22Rv1 (cell line): ENCODE measurements around the gene SPOCK1.

Experiments used
- H3K27ac ChIP-seq: fragments of 450-650 bp; 2 replicates; pipeline ENCODE4 v1.5.1; 2017
- ZFX ChIP-seq: fragments of 450-650 bp; IDR thresholded peaks from 2 replicates; pipeline ENCODE4 v1.6.1; 2017; ENCODE audit warnings: antibody characterized with exemption, borderline replicate concordance
- TF ChIP-seq, protein P1 (sequence below): fragments of 450-650 bp; IDR thresholded peaks from 2 replicates; pipeline ENCODE4 v1.5.1; 2017; ENCODE audit warnings: mild to moderate bottlenecking

The SPOCK1 gene

DNA sequence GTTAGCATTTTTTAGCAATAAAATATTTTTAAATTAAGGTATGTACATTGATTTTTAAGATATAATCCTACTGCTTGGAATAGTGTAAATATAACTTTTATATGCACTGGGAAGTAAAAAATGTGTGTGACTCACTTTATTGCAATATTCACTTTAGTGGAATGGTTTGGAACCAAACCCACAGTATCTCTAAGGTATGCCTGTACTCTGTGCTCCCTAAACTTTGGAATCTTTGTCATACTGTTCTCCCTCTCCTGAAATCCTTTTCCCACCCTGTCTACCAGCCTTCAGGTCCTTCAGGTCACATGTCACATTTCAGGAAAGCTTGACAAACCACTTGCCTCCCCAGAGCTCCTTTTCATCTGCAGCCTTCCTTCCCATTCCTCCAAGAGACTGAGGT is 308.7 kb downstream of the SPOCK1 start:
- H3K27ac ChIP-seq, result no peak overlapping the region
- no peak for TF ChIP-seq ZFX
- TF ChIP-seq, protein P1, sequence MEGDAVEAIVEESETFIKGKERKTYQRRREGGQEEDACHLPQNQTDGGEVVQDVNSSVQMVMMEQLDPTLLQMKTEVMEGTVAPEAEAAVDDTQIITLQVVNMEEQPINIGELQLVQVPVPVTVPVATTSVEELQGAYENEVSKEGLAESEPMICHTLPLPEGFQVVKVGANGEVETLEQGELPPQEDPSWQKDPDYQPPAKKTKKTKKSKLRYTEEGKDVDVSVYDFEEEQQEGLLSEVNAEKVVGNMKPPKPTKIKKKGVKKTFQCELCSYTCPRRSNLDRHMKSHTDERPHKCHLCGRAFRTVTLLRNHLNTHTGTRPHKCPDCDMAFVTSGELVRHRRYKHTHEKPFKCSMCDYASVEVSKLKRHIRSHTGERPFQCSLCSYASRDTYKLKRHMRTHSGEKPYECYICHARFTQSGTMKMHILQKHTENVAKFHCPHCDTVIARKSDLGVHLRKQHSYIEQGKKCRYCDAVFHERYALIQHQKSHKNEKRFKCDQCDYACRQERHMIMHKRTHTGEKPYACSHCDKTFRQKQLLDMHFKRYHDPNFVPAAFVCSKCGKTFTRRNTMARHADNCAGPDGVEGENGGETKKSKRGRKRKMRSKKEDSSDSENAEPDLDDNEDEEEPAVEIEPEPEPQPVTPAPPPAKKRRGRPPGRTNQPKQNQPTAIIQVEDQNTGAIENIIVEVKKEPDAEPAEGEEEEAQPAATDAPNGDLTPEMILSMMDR, result no peak

DNA sequence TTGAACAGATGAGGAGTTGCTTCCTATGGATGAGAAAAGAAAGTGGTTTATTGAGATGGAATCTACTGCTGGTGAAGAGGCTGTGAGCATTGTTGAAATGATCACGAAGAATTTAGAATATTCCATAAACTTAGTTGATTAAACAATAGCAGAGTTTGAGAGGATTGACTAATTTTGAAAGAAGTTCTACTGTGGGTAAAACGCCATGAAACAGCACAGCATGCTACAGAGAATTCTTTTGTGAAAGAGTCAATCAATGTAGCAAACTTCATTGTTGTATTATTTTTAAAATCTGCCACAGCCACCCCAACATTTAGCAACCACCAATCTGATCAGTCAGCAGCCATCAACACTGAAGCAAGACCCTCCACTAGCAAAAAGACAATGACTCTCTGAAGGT is 309.1 kb downstream of the SPOCK1 start:
- H3K27ac ChIP-seq, result no peak overlapping the region

DNA sequence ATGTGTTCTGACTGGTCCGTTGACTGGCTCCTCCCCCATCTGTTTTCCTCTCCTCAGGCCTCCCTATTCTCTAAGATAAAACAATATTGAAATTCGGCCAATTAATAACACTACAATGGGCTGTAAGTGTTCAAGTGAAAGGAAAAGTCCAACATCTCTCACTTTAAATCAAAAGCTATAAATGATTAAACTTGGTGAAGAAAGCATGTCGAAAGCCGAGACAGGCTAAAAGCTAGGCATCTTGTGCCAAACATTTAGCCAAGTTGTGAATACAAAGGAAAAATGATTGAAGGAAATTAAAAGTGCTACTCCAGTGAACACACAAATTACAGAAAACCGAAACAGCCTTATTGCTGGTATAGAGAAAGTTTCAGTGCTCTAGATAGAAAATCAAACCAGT is 310.6 kb downstream of the SPOCK1 start:
- TF ChIP-seq ZFX, result no peak
- TF ChIP-seq, protein P1, result no peak
- H3K27ac ChIP-seq, result no peak overlapping the region

More for the DNA sequence above, 309.1 kb downstream of the SPOCK1 start:
- TF ChIP-seq ZFX, result no peak

DNA sequence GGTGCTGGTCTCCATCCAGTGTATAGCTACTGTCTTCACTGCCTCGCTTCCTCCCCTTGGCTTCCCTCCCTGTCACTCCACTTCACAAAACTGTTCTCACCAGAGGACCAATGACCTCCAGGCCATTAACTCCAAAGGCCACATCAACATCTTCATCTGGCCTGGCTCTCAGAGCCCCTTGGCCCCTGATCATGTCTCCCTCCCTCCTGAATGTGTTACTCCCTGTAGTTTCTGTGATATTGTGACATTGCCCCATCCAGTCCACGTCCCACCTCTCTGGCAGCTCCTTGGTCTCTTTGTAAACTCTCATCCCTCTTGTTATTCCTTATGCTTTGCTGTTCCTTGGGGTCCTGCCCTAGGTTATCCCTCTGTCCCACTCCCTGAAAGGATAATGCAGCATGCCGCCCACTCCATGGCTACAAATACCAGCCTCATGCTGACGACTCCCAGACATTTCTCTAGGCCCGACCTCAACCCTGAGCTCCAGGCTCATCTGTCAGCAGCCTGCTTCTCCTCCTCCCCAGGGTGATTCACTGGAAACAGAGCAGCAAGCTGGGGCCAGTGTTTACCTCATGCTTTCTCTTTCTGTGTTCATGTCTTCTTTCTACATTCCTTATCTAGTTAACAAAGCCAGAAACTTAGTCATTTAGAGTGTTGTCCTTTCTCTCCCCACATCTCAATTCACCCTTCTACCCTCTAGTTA is 312.2 kb downstream of the SPOCK1 start:
- H3K27ac ChIP-seq, result no peak overlapping the region
- TF ChIP-seq ZFX, result no peak
- TF ChIP-seq, protein P1, result no peak

DNA sequence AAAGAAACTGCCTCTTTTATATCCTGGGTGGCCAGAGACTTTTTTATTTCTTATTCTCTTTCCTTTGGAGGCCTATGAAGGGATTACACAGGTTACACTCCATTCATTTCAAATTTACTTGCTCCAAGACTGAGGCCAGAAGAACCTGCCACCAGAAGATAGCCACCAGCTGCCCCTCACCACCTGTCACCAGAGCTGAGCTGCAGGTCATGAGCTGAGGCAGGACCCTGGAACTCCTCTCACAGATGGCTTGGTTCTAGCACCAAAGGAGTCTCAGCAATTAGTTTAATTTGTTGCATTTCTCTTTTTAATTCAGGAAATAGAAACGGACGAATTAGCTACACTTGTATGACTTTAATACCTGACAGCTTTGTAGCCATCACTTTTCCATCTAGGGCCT is 313.9 kb downstream of the SPOCK1 start:
- H3K27ac ChIP-seq, result no peak overlapping the region
- TF ChIP-seq, protein P1, result no peak
- no peak for TF ChIP-seq ZFX

DNA sequence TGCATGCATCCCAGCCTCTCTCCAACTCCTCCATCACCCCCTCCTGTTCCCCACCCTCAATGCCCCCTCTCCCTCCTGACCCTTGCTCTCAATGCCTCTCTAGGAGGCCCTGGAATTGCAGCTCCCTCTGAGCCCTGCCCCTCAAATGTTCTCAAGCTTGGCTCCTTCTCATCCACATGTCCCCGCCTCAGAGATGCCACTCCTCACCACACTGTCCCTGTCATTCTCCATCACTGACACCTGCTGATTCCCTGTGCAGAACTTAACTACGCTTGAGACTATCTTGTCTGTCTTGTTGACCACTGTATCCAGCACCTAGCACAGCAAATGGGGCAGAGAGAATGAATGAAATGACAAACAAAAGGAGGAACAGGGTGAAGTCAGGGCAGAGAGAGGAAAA is 314.4 kb downstream of the SPOCK1 start:
- no peak overlapping the region for H3K27ac ChIP-seq
- TF ChIP-seq, protein P1, result no peak
- TF ChIP-seq ZFX, result no peak

DNA sequence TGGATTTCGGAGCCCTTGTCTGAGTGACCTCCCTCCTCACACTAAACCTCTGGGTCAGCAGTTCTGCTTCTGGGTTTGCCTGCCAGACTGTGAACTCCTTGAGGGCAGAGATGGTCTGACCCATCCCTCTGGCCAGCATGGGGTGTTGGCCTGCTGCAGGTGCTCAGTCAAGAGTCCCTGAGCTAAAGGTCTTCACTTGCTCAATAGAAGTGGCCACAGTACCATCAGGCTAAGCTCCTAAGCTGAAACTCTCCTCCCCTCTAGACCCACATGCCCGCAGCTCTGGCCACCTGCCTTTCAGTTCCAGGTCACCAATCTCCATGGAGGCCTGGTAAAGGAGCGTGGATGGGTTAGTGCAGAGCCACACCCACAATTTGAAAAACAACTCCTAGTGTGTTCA is 316.6 kb downstream of the SPOCK1 start:
- TF ChIP-seq, protein P1, result no peak
- TF ChIP-seq ZFX, result no peak
- H3K27ac ChIP-seq, result no peak overlapping the region

DNA sequence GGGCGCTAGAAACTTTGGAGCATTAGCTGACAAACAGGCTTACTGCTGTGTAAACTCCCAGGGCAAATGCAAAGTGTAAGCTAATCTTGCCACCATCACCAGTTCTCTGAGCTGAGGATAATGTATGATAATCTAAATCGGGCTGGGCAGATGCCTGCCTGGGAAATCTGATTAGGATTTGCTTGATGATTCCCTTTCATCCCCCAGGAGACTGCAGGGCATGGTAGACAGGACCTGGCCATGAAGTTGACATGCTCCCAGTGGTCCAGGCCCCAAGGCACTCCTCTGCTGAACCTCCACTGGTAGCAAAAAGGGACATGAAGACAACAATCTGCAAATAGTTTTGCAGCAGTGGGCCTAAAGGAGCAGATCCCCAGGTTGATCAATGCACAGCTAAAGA is 317.5 kb downstream of the SPOCK1 start:
- no peak overlapping the region for H3K27ac ChIP-seq
- TF ChIP-seq, protein P1, result no peak
- TF ChIP-seq ZFX, result no peak
